ENCODE measurements around the gene EEPD1.
"Not testable (repeated sequence)": the region's sequence is repeated elsewhere in the genome, so short reads cannot be mapped to it uniquely, and the experiment has no call there.

The EEPD1 gene

GRCh38 chr7:36317276-36317675 is 164.2 kb downstream of the EEPD1 start:
- no peak for TF ChIP-seq CTCF (IDR thresholded peaks at IDR 0.05; ENCODE audit: extremely low read depth, insufficient read depth, missing control alignments)
- in situ Hi-C loops (cut with MboI; ENCODE audit: low pct_unique_long_range_greater_than_20kb, low sequenced_read_pairs, unreplicated experiment) = no loop called here
- no peak for DNase-seq (ENCODE audit: low spot score)

- TF ChIP-seq CTCF (IDR thresholded peaks at IDR 0.05; ENCODE audit: extremely low read depth, insufficient read depth, missing control alignments) = no peak
These were observed 165.1 kb downstream of the EEPD1 start for GRCh38 chr7:36318116-36318515.

GRCh38 chr7:36321284-36321683 is 168.2 kb downstream of the EEPD1 start:
- in situ Hi-C loops (cut with MboI; ENCODE audit: low pct_unique_long_range_greater_than_20kb, low sequenced_read_pairs, unreplicated experiment); DNase-seq (ENCODE audit: low spot score): not testable (repeated sequence)

More at GRCh38 chr7:36318116-36318515, 165.1 kb downstream of the EEPD1 start:
- no peak for DNase-seq (ENCODE audit: low spot score)
- in situ Hi-C loops (cut with MboI; ENCODE audit: low pct_unique_long_range_greater_than_20kb, low sequenced_read_pairs, unreplicated experiment) = no loop called here

GRCh38 chr7:36336390-36336789 is 183.3 kb downstream of the EEPD1 start:
- no peak for DNase-seq (ENCODE audit: low spot score)
- TF ChIP-seq CTCF (IDR thresholded peaks at IDR 0.05; ENCODE audit: extremely low read depth, insufficient read depth, missing control alignments) = no peak
- in situ Hi-C loops (cut with MboI; ENCODE audit: low pct_unique_long_range_greater_than_20kb, low sequenced_read_pairs, unreplicated experiment) = no loop called here

- no peak for TF ChIP-seq CTCF (IDR thresholded peaks at IDR 0.05; ENCODE audit: extremely low read depth, insufficient read depth, missing control alignments)
- DNase-seq (ENCODE audit: low spot score) = no peak
- in situ Hi-C loops (cut with MboI; ENCODE audit: low pct_unique_long_range_greater_than_20kb, low sequenced_read_pairs, unreplicated experiment) = no loop called here
These were observed 185.2 kb downstream of the EEPD1 start for GRCh38 chr7:36338256-36338655.

GRCh38 chr7:36343548-36343947 is 190.5 kb downstream of the EEPD1 start:
- no peak for TF ChIP-seq CTCF (IDR thresholded peaks at IDR 0.05; ENCODE audit: extremely low read depth, insufficient read depth, missing control alignments)
- in situ Hi-C loops (cut with MboI; ENCODE audit: low pct_unique_long_range_greater_than_20kb, low sequenced_read_pairs, unreplicated experiment) = no loop called here
- DNase-seq (ENCODE audit: low spot score) = no peak

GRCh38 chr7:36344622-36345021 is 191.6 kb downstream of the EEPD1 start:
- TF ChIP-seq CTCF (IDR thresholded peaks at IDR 0.05; ENCODE audit: extremely low read depth, insufficient read depth, missing control alignments) = no peak
- in situ Hi-C loops (cut with MboI; ENCODE audit: low pct_unique_long_range_greater_than_20kb, low sequenced_read_pairs, unreplicated experiment) = no loop called here
- DNase-seq (ENCODE audit: low spot score) = no peak
